CD14-positive monocyte (primary cell): ENCODE data around the gene TMEM242. TPM values are rescaled to one million over a fixed set of nuclear protein-coding genes. Genes with fewer than 3 reads are reported as not detected.

ENCODE experiments used
- DNase-seq, 3 donors: peaks; one replicate each; pipeline ENCODE4 v3.0.0-alpha.2; 2011 to 2022
- H2AFZ ChIP-seq: 2 replicates; pipeline ENCODE4 v1.6.0; 2012; ENCODE audit warnings: mild to moderate bottlenecking, low read depth, low read length, inconsistent platforms; ENCODE audit not compliant: insufficient read depth, poor library complexity, severe bottlenecking
- H3K27ac ChIP-seq, 2 donors: 1 replicate in 1 of 2; 2 replicates in 1 of 2; pipeline ENCODE4 v1.5.1; 2012 to 2013; ENCODE audit warnings: low read length in 2 of 2, control low read depth in 1 of 2, inconsistent platforms in 1 of 2, low read depth in 1 of 2, mild to moderate bottlenecking in 1 of 2
- H3K27me3 ChIP-seq, 2 donors: one replicate each; pipeline versions ENCODE4 v1.6.0 to v1.6.1; 2011 to 2013; ENCODE audit warnings: low read length in 2 of 2; ENCODE audit not compliant: control insufficient read depth in 2 of 2, insufficient read depth in 2 of 2
- H3K36me3 ChIP-seq, 2 donors: replicated peaks in 1 of 2; 1 replicate in 1 of 2; 2 replicates in 1 of 2; pipeline versions ENCODE4 v1.5.1 to v1.6.1; 2012 to 2013; ENCODE audit warnings: low read length in 2 of 2, control low read depth in 1 of 2, inconsistent platforms in 1 of 2, mild to moderate bottlenecking in 1 of 2; ENCODE audit not compliant: insufficient read depth in 2 of 2, control insufficient read depth in 1 of 2
- H3K4me1 ChIP-seq, 2 donors: 1 replicate in 1 of 2; 2 replicates in 1 of 2; pipeline versions ENCODE4 v1.5.1 to v1.6.1; 2012 to 2013; ENCODE audit warnings: low read length in 2 of 2, control low read depth in 1 of 2, inconsistent platforms in 1 of 2, mild to moderate bottlenecking in 1 of 2, moderate library complexity in 1 of 2; ENCODE audit not compliant: insufficient read depth in 2 of 2, control insufficient read depth in 1 of 2
- H3K4me2 ChIP-seq: replicated peaks from 2 replicates; pipeline ENCODE3; 2012; ENCODE audit warnings: low read length, moderate library complexity, mild to moderate bottlenecking; ENCODE audit not compliant: poor library complexity, severe bottlenecking; ENCODE audit errors: extremely low read depth
- H3K4me3 ChIP-seq, 3 experiments: fragments of 200-600 bp in 1 of 3; sonication (generic) in 1 of 3; replicated peaks in 1 of 3; 1 replicate in 2 of 3; 2 replicates in 1 of 3; pipeline ENCODE4 v1.5.1; 2011 to 2013; ENCODE audit warnings: low read length in 3 of 3, mild to moderate bottlenecking in 3 of 3, control low read depth in 2 of 3, low read depth in 2 of 3, inconsistent platforms in 1 of 3, moderate library complexity in 1 of 3
- H3K79me2 ChIP-seq: 2 replicates; pipeline ENCODE4 v1.6.0; 2012; ENCODE audit warnings: mild to moderate bottlenecking, control low read depth, inconsistent platforms, low read length, moderate library complexity; ENCODE audit not compliant: insufficient read depth
- H3K9ac ChIP-seq: 2 replicates; pipeline ENCODE4 v1.6.0; 2017; ENCODE audit warnings: low read length, mild to moderate bottlenecking; ENCODE audit not compliant: insufficient read depth, poor library complexity, severe bottlenecking
- H3K9me3 ChIP-seq, 2 donors: replicated peaks in 1 of 2; 1 replicate in 1 of 2; 2 replicates in 1 of 2; pipeline versions ENCODE4 v1.5.1 to v1.6.1; 2012 to 2013; ENCODE audit warnings: low read length in 2 of 2, control low read depth in 1 of 2; ENCODE audit not compliant: control insufficient read depth in 1 of 2, insufficient read depth in 1 of 2
- H4K20me1 ChIP-seq: 2 replicates; pipeline ENCODE4 v1.6.0; 2012; ENCODE audit warnings: mild to moderate bottlenecking, low read length, control low read depth, moderate library complexity; ENCODE audit not compliant: insufficient read depth
- H3K27ac Mint-ChIP-seq, 7 donors: one replicate each; pipeline ENCODE4 v1.8.0; 2020; ENCODE audit warnings: mild to moderate bottlenecking in 7 of 7, mixed read lengths in 7 of 7, moderate library complexity in 6 of 7, inconsistent platforms in 2 of 7
- H3K27me3 Mint-ChIP-seq, 3 donors: one replicate each; pipeline ENCODE4 v1.8.0; 2021 to 2022; ENCODE audit warnings: low read depth in 3 of 3, mild to moderate bottlenecking in 3 of 3, mixed read lengths in 3 of 3, moderate library complexity in 3 of 3, inconsistent platforms in 1 of 3
- H3K36me3 Mint-ChIP-seq, 2 donors: one replicate each; pipeline ENCODE4 v1.8.0; 2020; ENCODE audit warnings: mixed read lengths in 2 of 2, inconsistent platforms in 1 of 2, mild to moderate bottlenecking in 1 of 2
- H3K4me1 Mint-ChIP-seq: one replicate; pipeline ENCODE4 v1.8.0; 2020; ENCODE audit warnings: mild to moderate bottlenecking, mixed read lengths
- H3K4me3 Mint-ChIP-seq, 2 donors: one replicate each; pipeline ENCODE4 v1.8.0; 2020; ENCODE audit warnings: mild to moderate bottlenecking in 2 of 2, mixed read lengths in 2 of 2, moderate library complexity in 1 of 2
- H3K9me3 Mint-ChIP-seq, 7 donors: one replicate each; pipeline ENCODE4 v1.8.0; 2020 to 2022; ENCODE audit warnings: mixed read lengths in 7 of 7, mild to moderate bottlenecking in 6 of 7, moderate library complexity in 6 of 7, inconsistent platforms in 2 of 7
- WGBS: methylation state at CpG from one replicate; pipeline ENCODE4 v1.1.5; 2013; ENCODE audit warnings: missing lambda C conversion rate; ENCODE audit not compliant: insufficient coverage; 5-methylcytosine and 5-hydroxymethylcytosine counted together
- intact Hi-C, 2 donors: fragments of 100-400 bp; cut with micrococcal nuclease; formaldehyde crosslinking; loops; one replicate each; pipeline versions ENCODE4 v1.15.0 to v1.15.1; 2023
- polyA plus RNA-seq, 3 donors: library from polyadenylated mRNA; depleted of rRNA in 1 of 3; unstranded in 2 of 3; stranded (reverse) in 1 of 3; fragments of 300-500 nt in 2 of 3; fragments of >200 nt in 1 of 3; fragmentation: Illumina TruSeq in 2 of 3; gene quantifications; 1 replicate in 2 of 3; 2 replicates in 1 of 3; pipeline ENCODE4 v1.2.3, GENCODE V29; 2012 to 2021
- TF ChIP-seq, protein P1 (sequence below): fragments of 200-600 bp; IDR thresholded peaks from one replicate; pipeline ENCODE4 v1.8.0; 2022; ENCODE audit warnings: antibody characterized with exemption, mild to moderate bottlenecking

Gene TMEM242
- polyA plus RNA-seq, 3 donors, result 5.6 to 9.8 (median 8.3) TPM

DNA sequence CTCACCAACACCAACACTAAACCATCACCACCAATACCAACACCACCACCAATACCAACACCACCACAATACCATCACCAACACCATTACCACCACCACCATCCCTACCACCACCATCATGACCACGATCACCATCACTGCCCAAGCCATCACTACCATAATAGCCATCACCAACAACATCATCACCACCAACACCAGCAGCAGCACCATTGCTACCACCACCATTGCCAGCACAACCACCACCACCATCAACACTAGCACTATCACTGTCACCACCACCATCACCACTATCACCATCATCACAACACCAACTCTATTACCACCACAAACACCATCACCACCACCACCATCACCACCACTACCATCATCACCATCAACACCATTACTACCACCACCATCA is 53.0 kb downstream of the TMEM242 start:
- peaks cover 0 to 10% (median 6%) of the 10 kb centered on the region in 7 donors for H3K9me3 Mint-ChIP-seq
- H3K4me1 Mint-ChIP-seq, result peaks cover 10% of the 10 kb centered on the region
- H3K4me3 Mint-ChIP-seq, result no peak overlapping the region
- H3K79me2 ChIP-seq, result no peaks in the 10 kb centered on the region
- H3K4me3 ChIP-seq, result no peak overlapping the region
- peaks cover 13 to 15% of the 10 kb centered on the region in 2 donors for H3K4me1 ChIP-seq
- WGBS, result 100% methylated on average over 1 of the region's 1 CpG
- H3K9ac ChIP-seq, result no peak overlapping the region
- peaks cover 0 to 10% of the 10 kb centered on the region in 2 donors for H3K27me3 ChIP-seq
- no peak for DNase-seq
- no peaks in the 10 kb centered on the region for H3K36me3 Mint-ChIP-seq
- no peaks in the 10 kb centered on the region for H4K20me1 ChIP-seq
- no peaks in the 10 kb centered on the region for H3K36me3 ChIP-seq
- TF ChIP-seq, protein P1, sequence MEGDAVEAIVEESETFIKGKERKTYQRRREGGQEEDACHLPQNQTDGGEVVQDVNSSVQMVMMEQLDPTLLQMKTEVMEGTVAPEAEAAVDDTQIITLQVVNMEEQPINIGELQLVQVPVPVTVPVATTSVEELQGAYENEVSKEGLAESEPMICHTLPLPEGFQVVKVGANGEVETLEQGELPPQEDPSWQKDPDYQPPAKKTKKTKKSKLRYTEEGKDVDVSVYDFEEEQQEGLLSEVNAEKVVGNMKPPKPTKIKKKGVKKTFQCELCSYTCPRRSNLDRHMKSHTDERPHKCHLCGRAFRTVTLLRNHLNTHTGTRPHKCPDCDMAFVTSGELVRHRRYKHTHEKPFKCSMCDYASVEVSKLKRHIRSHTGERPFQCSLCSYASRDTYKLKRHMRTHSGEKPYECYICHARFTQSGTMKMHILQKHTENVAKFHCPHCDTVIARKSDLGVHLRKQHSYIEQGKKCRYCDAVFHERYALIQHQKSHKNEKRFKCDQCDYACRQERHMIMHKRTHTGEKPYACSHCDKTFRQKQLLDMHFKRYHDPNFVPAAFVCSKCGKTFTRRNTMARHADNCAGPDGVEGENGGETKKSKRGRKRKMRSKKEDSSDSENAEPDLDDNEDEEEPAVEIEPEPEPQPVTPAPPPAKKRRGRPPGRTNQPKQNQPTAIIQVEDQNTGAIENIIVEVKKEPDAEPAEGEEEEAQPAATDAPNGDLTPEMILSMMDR, result no peak
- peaks cover 6 to 7% (median 7%) of the 10 kb centered on the region in 3 donors for H3K27me3 Mint-ChIP-seq
- intact Hi-C loops, result no loop called here
- H3K9me3 ChIP-seq, result peaks cover 0 to 6% of the 10 kb centered on the region in 2 donors
- H3K4me2 ChIP-seq, result no peak overlapping the region
- H3K27ac Mint-ChIP-seq, result peak overlapping the region in 1 of 7 donors; percentile 27
- H2AFZ ChIP-seq, result no peak overlapping the region
- no peak overlapping the region for H3K27ac ChIP-seq

DNA sequence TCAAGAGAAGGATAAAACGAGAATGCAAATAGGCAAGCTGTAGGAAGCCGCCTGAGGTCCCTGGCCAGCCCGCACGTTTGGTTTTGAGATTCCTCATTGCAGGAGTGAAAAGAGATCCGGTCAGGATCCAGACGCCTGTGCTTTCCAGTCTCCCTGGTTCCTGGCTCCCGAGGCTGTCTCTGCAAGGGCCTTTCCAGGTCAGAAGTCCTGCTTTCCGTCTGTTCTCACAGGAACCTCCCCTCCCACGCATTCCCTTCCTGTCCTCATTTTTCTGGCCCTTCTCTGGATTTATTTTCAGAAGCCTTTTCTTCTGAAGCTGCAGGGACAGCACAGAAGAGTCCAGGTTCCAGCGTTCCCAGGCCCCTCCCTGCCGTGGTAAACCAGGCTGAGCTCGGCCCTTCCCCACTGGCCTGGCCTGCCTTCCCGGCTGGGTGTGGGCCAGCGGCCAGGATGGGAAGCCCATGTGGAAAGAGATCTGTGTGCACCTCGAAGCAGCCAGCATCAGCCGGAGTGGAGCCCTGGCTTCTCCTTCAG is 54.0 kb downstream of the TMEM242 start:
- Mint-ChIP-seq H3K27ac (no peak overlapping the region), H3K9me3 (peaks cover 0 to 10% (median 6%) of the 10 kb centered on the region in 7 donors), H3K36me3 (no peaks in the 10 kb centered on the region), H3K27me3 (peaks cover 5 to 6% (median 5%) of the 10 kb centered on the region in 3 donors), H3K4me1 (peaks cover 8% of the 10 kb centered on the region), H3K4me3 (no peak overlapping the region)
- WGBS, result 95% methylated on average over 13 of the region's 16 CpGs
- Histone ChIP-seq H3K36me3 (no peaks in the 10 kb centered on the region), H3K9ac (no peak overlapping the region), H3K27me3 (peaks cover 0 to 10% of the 10 kb centered on the region in 2 donors), H3K27ac (no peak overlapping the region), H4K20me1 (no peaks in the 10 kb centered on the region), H2AFZ (no peak overlapping the region), H3K4me3 (no peak overlapping the region), H3K4me2 (no peak overlapping the region), H3K79me2 (no peaks in the 10 kb centered on the region), H3K9me3 (peaks cover 0 to 6% of the 10 kb centered on the region in 2 donors), H3K4me1 (peaks cover 9% of the 10 kb centered on the region in 2 donors)
- intact Hi-C loops, result no loop called here
- no peak for DNase-seq
- TF ChIP-seq, protein P1, result no peak
